ENCODE data around the gene RPP40. TPM values are rescaled to one million over a fixed set of nuclear protein-coding genes. Genes with fewer than 3 reads are reported as not detected.
"Not testable (repeated sequence)": the region's sequence is repeated elsewhere in the genome, so short reads cannot be mapped to it uniquely, and the experiment has no call there.

Gene RPP40
- polyA plus RNA-seq (2012; ENCODE audit: insufficient read depth, insufficient read length) = 32.9 TPM

- H3K4me3 ChIP-seq (ENCODE audit: low read length) = peak within 1 kb of the TSS; percentile 79
- peak; percentile 94 for DNase-seq (ENCODE audit: low read depth, low spot score)
Observed at GRCh38 chr6:5003604-5004372, at the start of gene RPP40. TSS of gene RPP40 (minus strand) at chr6:5004037. CDS start at chr6:5004002, 35 bp downstream.

GRCh38 chr6:5053038-5053437 is 49.2 kb upstream of the RPP40 start:
- no peak overlapping the region for H3K4me3 ChIP-seq (ENCODE audit: low read length)
- DNase-seq (ENCODE audit: low read depth, low spot score) = no peak

GRCh38 chr6:5051394-5051793 is 47.6 kb upstream of the RPP40 start:
- no peak for DNase-seq (ENCODE audit: low read depth, low spot score)
- H3K4me3 ChIP-seq (ENCODE audit: low read length) = no peak overlapping the region

- no peak for DNase-seq (ENCODE audit: low read depth, low spot score)
- H3K4me3 ChIP-seq (ENCODE audit: low read length) = no peak overlapping the region
Observed at GRCh38 chr6:5050009-5050408, 46.2 kb upstream of the RPP40 start.

- no peak for DNase-seq (ENCODE audit: low read depth, low spot score)
- H3K4me3 ChIP-seq (ENCODE audit: low read length) = no peak overlapping the region
Observed at GRCh38 chr6:5046430-5046829, 42.6 kb upstream of the RPP40 start.

- DNase-seq (ENCODE audit: low read depth, low spot score) = no peak
- H3K4me3 ChIP-seq (ENCODE audit: low read length) = no peak overlapping the region
Observed at GRCh38 chr6:5045416-5045815, 41.6 kb upstream of the RPP40 start.

GRCh38 chr6:5044866-5045265 is 41.0 kb upstream of the RPP40 start:
- H3K4me3 ChIP-seq (ENCODE audit: low read length) = no peak overlapping the region
- DNase-seq (ENCODE audit: low read depth, low spot score) = no peak

- no peak overlapping the region for H3K4me3 ChIP-seq (ENCODE audit: low read length)
- no peak for DNase-seq (ENCODE audit: low read depth, low spot score)
Observed at GRCh38 chr6:5042436-5042835, 38.6 kb upstream of the RPP40 start.

GRCh38 chr6:5041955-5042354 is 38.1 kb upstream of the RPP40 start:
- DNase-seq (ENCODE audit: low read depth, low spot score) = no peak
- H3K4me3 ChIP-seq (ENCODE audit: low read length) = no peak overlapping the region

- DNase-seq (ENCODE audit: low read depth, low spot score) = no peak
- no peak overlapping the region for H3K4me3 ChIP-seq (ENCODE audit: low read length)
Observed at GRCh38 chr6:5036269-5036668, 32.4 kb upstream of the RPP40 start.

GRCh38 chr6:5034736-5035135 is 30.9 kb upstream of the RPP40 start:
- H3K4me3 ChIP-seq (ENCODE audit: low read length) = no peak overlapping the region
- no peak for DNase-seq (ENCODE audit: low read depth, low spot score)

GRCh38 chr6:5034328-5034727 is 30.5 kb upstream of the RPP40 start:
- H3K4me3 ChIP-seq (ENCODE audit: low read length) = no peak overlapping the region
- DNase-seq (ENCODE audit: low read depth, low spot score) = no peak

GRCh38 chr6:5033214-5033904 is 29.5 kb upstream of the RPP40 start:
- not testable (repeated sequence) for H3K4me3 ChIP-seq (ENCODE audit: low read length)

GRCh38 chr6:5032706-5033105 is 28.9 kb upstream of the RPP40 start:
- DNase-seq (ENCODE audit: low read depth, low spot score); H3K4me3 ChIP-seq (ENCODE audit: low read length): not testable (repeated sequence)

More at GRCh38 chr6:5033214-5033904, 29.5 kb upstream of the RPP40 start:
- not testable (repeated sequence) for DNase-seq (ENCODE audit: low read depth, low spot score)

GRCh38 chr6:5031150-5031549 is 27.3 kb upstream of the RPP40 start:
- H3K4me3 ChIP-seq (ENCODE audit: low read length) = no peak overlapping the region
- no peak for DNase-seq (ENCODE audit: low read depth, low spot score)

GRCh38 chr6:5030596-5031136 is 26.8 kb upstream of the RPP40 start:
- peak; percentile 74 for DNase-seq (ENCODE audit: low read depth, low spot score)
- H3K4me3 ChIP-seq (ENCODE audit: low read length) = no peak overlapping the region

- DNase-seq (ENCODE audit: low read depth, low spot score) = no peak
- H3K4me3 ChIP-seq (ENCODE audit: low read length) = no peak overlapping the region
Observed at GRCh38 chr6:5029609-5030008, 25.8 kb upstream of the RPP40 start.

GRCh38 chr6:5028921-5029320 is 25.1 kb upstream of the RPP40 start:
- no peak for DNase-seq (ENCODE audit: low read depth, low spot score)

GRCh38 chr6:5028301-5028700 is 24.5 kb upstream of the RPP40 start:
- DNase-seq (ENCODE audit: low read depth, low spot score) = no peak
- H3K4me3 ChIP-seq (ENCODE audit: low read length) = no peak overlapping the region

More at GRCh38 chr6:5028921-5029320, 25.1 kb upstream of the RPP40 start:
- no peak overlapping the region for H3K4me3 ChIP-seq (ENCODE audit: low read length)
